ENCODE measurements around the gene RBM20. TPM values are rescaled to one million over a fixed set of nuclear protein-coding genes. Genes with fewer than 3 reads are reported as not detected.

Gene RBM20
- polyA plus RNA-seq, 1 donor (not counting 4 experiments of a cell fraction or from before 2014, with no cell fraction given) = 0.01 TPM

DNA sequence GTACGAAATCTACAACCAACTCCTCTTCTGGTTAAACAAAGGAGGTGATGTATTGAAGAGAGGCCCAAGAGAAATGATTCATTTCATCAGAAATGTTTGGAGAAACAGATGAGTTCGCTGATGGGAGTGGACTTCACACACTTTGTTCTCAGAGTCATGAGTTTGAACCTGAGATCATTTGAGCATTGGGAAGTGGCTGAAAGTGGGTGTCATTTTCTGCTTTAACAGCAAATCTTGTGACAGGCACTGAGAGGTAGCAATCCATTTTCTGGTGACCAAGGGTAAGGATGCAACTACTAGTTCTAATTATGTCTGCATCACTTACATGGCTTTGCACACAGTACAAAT, 51.4 kb downstream of the RBM20 start:
- FAIRE-seq = no peak

DNA sequence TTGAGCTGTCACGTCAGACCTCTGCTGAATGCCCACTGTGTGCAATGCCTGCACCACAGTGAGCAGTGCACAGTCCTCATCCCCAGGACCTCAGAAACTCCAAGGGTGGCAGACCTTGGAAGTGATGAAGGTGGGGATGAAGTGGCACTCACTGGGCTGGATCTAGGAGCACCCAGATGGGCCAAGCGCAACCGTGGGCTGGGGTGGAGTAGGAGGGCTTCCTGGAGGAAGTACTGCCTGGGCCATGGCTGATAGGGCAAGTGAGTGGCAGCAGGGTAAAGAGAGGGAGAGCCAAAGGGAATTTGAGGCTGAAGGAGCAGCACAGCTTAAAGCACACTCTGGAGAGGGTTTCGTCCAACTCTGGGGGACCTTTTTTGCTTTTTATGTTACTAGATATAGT, 52.3 kb downstream of the RBM20 start:
- dilution Hi-C loops (cut with MboI; ENCODE audit: extremely low pct_ligation_motif_present, low sequenced_read_pairs) = no loop called here

More for the DNA sequence above, 51.4 kb downstream of the RBM20 start:
- Histone ChIP-seq H3K4me2 (ENCODE audit: control insufficient read depth, extremely low read depth, insufficient read depth, low read depth, low read length) (no peak overlapping the region), H3K27ac (ENCODE audit: control insufficient read depth, insufficient read depth, low read length) (no peak overlapping the region), H3K9me1 (ENCODE audit: control insufficient read depth, extremely low read depth, insufficient read depth, low read length) (no peaks in the 10 kb centered on the region), H3K27me3 (ENCODE audit: control insufficient read depth, extremely low read depth, insufficient read depth, low read length) (no peaks in the 10 kb centered on the region), H3K9ac (ENCODE audit: control insufficient read depth, extremely low read depth, insufficient read depth, low read length) (no peak overlapping the region), H3K4me1 (ENCODE audit: control insufficient read depth, extremely low read depth, insufficient read depth, low read length) (no peaks in the 10 kb centered on the region), H3K9me3 (ENCODE audit: control insufficient read depth, low read depth, low read length) (no peaks in the 10 kb centered on the region), H3K4me3 (ENCODE audit: control insufficient read depth in 2 of 3, extremely low read depth in 1 of 3, insufficient read depth in 2 of 3, low read depth in 1 of 3, low read length in 3 of 3) (no peak overlapping the region), H4K20me1 (ENCODE audit: control insufficient read depth, extremely low read depth, insufficient read depth, low read length) (no peaks in the 10 kb centered on the region), H3K36me3 (ENCODE audit: control insufficient read depth in 2 of 2, extremely low read depth in 1 of 2, insufficient read depth in 2 of 2, low read length in 2 of 2) (no peaks in the 10 kb centered on the region), H3K79me2 (ENCODE audit: control insufficient read depth, insufficient read depth, low read length) (no peaks in the 10 kb centered on the region), H2AFZ (ENCODE audit: control insufficient read depth, low read length) (no peak overlapping the region)
- TF ChIP-seq CTCF (optimal IDR thresholded peaks at IDR 0.05 in 1 of 3, IDR thresholded peaks at IDR 0.05 in 1 of 3, conservative IDR thresholded peaks at IDR 0.05 in 1 of 3; ENCODE audit: extremely low read depth in 1 of 3, insufficient read depth in 2 of 3, low read length in 3 of 3) = no peak
- no peak for TF ChIP-seq EZH2 (IDR thresholded peaks at IDR 0.05; ENCODE audit: low read length)
- dilution Hi-C loops (cut with MboI; ENCODE audit: extremely low pct_ligation_motif_present, low sequenced_read_pairs) = no loop called here
- no peak for DNase-seq (ENCODE audit: low read depth, low spot score)

More for the DNA sequence above, 52.3 kb downstream of the RBM20 start:
- FAIRE-seq (no peak), DNase-seq (ENCODE audit: low read depth, low spot score) (no peak)
- Histone ChIP-seq H3K9ac (ENCODE audit: control insufficient read depth, extremely low read depth, insufficient read depth, low read length) (no peak overlapping the region), H4K20me1 (ENCODE audit: control insufficient read depth, extremely low read depth, insufficient read depth, low read length) (no peaks in the 10 kb centered on the region), H3K79me2 (ENCODE audit: control insufficient read depth, insufficient read depth, low read length) (no peaks in the 10 kb centered on the region), H3K27me3 (ENCODE audit: control insufficient read depth, extremely low read depth, insufficient read depth, low read length) (no peaks in the 10 kb centered on the region), H3K4me1 (ENCODE audit: control insufficient read depth, extremely low read depth, insufficient read depth, low read length) (no peaks in the 10 kb centered on the region), H3K4me3 (ENCODE audit: control insufficient read depth in 2 of 3, extremely low read depth in 1 of 3, insufficient read depth in 2 of 3, low read depth in 1 of 3, low read length in 3 of 3) (no peak overlapping the region), H2AFZ (ENCODE audit: control insufficient read depth, low read length) (no peak overlapping the region), H3K9me1 (ENCODE audit: control insufficient read depth, extremely low read depth, insufficient read depth, low read length) (no peaks in the 10 kb centered on the region), H3K4me2 (ENCODE audit: control insufficient read depth, extremely low read depth, insufficient read depth, low read depth, low read length) (no peak overlapping the region), H3K36me3 (ENCODE audit: control insufficient read depth in 2 of 2, extremely low read depth in 1 of 2, insufficient read depth in 2 of 2, low read length in 2 of 2) (no peaks in the 10 kb centered on the region), H3K27ac (ENCODE audit: control insufficient read depth, insufficient read depth, low read length) (no peak overlapping the region), H3K9me3 (ENCODE audit: control insufficient read depth, low read depth, low read length) (no peaks in the 10 kb centered on the region)
- no peak for TF ChIP-seq CTCF (optimal IDR thresholded peaks at IDR 0.05 in 1 of 3, IDR thresholded peaks at IDR 0.05 in 1 of 3, conservative IDR thresholded peaks at IDR 0.05 in 1 of 3; ENCODE audit: extremely low read depth in 1 of 3, insufficient read depth in 2 of 3, low read length in 3 of 3)
- TF ChIP-seq EZH2 (IDR thresholded peaks at IDR 0.05; ENCODE audit: low read length) = no peak

Measured in keratinocyte (primary cell).